Measurements from ENCODE around the gene PTPN4. TPM values are rescaled to one million over a fixed set of nuclear protein-coding genes. Genes with fewer than 3 reads are reported as not detected.
"Not testable (repeated sequence)": the region's sequence is repeated elsewhere in the genome, so short reads cannot be mapped to it uniquely, and the experiment has no call there.

The PTPN4 gene
- total RNA-seq, 2 donors from 2014 or later, result 12.2 to 21.1 TPM

- no peaks in the 10 kb centered on the region for H3K4me1 ChIP-seq
- H3K36me3 ChIP-seq (replicated peaks in 1 of 2; ENCODE audit: insufficient read depth in 1 of 2, low read depth in 2 of 2), result no peaks in the 10 kb centered on the region
- DNase-seq (no peak), ATAC-seq (no peak)
- no peak overlapping the region for H3K27ac ChIP-seq
- WGBS, 2 donors, result 87 to 91% methylated on average over 2 of the region's 2 CpGs
- no peaks in the 10 kb centered on the region for H3K27me3 ChIP-seq
- H3K9me3 ChIP-seq, result no peaks in the 10 kb centered on the region
- no peak for TF ChIP-seq CTCF (IDR thresholded peaks at IDR 0.05)
- no peak for TF ChIP-seq POLR2A (IDR thresholded peaks at IDR 0.05)
- intact Hi-C loops (cut with DNase I), result no loop called here
- H3K4me3 ChIP-seq, result no peak overlapping the region
Observed at GRCh38 chr2:119803101-119803500, 43.4 kb downstream of the PTPN4 start.

- H3K27ac ChIP-seq; H3K27me3 ChIP-seq; ATAC-seq; H3K9me3 ChIP-seq; H3K36me3 ChIP-seq (replicated peaks in 1 of 2; ENCODE audit: insufficient read depth in 1 of 2, low read depth in 2 of 2); intact Hi-C loops (cut with DNase I); DNase-seq; H3K4me1 ChIP-seq; H3K4me3 ChIP-seq: not testable (repeated sequence)
- 95 to 96% methylated on average over 6 of the region's 6 CpGs for WGBS, 2 donors
Observed at GRCh38 chr2:119804409-119804808, 44.7 kb downstream of the PTPN4 start.

GRCh38 chr2:119808516-119809147 is 48.9 kb downstream of the PTPN4 start:
- 62 to 72% methylated on average over 3 of the region's 3 CpGs for WGBS, 2 donors
- no peaks in the 10 kb centered on the region for H3K36me3 ChIP-seq (replicated peaks in 1 of 2; ENCODE audit: insufficient read depth in 1 of 2, low read depth in 2 of 2)
- H3K27me3 ChIP-seq, result no peaks in the 10 kb centered on the region
- no peak for ATAC-seq
- H3K4me1 ChIP-seq, result peaks cover 8% of the 10 kb centered on the region
- intact Hi-C loops (cut with DNase I), result no loop called here
- no peak for DNase-seq
- H3K27ac ChIP-seq, result no peak overlapping the region
- H3K9me3 ChIP-seq, result no peaks in the 10 kb centered on the region
- TF ChIP-seq CTCF (IDR thresholded peaks at IDR 0.05), result no peak
- TF ChIP-seq POLR2A (IDR thresholded peaks at IDR 0.05), result no peak
- no peak overlapping the region for H3K4me3 ChIP-seq

- intact Hi-C loops (cut with DNase I), result no loop called here
- Histone ChIP-seq H3K9me3 (no peaks in the 10 kb centered on the region), H3K36me3 (replicated peaks in 1 of 2; ENCODE audit: insufficient read depth in 1 of 2, low read depth in 2 of 2) (no peaks in the 10 kb centered on the region), H3K27me3 (no peaks in the 10 kb centered on the region), H3K4me3 (no peak overlapping the region), H3K4me1 (peaks cover 8% of the 10 kb centered on the region), H3K27ac (no peak overlapping the region)
- TF ChIP-seq POLR2A (IDR thresholded peaks at IDR 0.05), result no peak
- no peak for TF ChIP-seq CTCF (IDR thresholded peaks at IDR 0.05)
- peak in 1 of 4 donors; percentile 9 for DNase-seq
- ATAC-seq, result peak; percentile 45
- WGBS, 2 donors, result 57 to 70% methylated on average over 6 of the region's 6 CpGs
Observed at GRCh38 chr2:119809339-119810048, 49.8 kb downstream of the PTPN4 start.

GRCh38 chr2:119810049-119810630 is 50.4 kb downstream of the PTPN4 start:
- ATAC-seq (no peak), DNase-seq (no peak)
- Histone ChIP-seq H3K9me3 (no peaks in the 10 kb centered on the region), H3K4me1 (peaks cover 8% of the 10 kb centered on the region), H3K36me3 (replicated peaks in 1 of 2; ENCODE audit: insufficient read depth in 1 of 2, low read depth in 2 of 2) (no peaks in the 10 kb centered on the region), H3K4me3 (no peak overlapping the region), H3K27ac (no peak overlapping the region), H3K27me3 (no peaks in the 10 kb centered on the region)
- intact Hi-C loops (cut with DNase I), result no loop called here
- WGBS, 2 donors, result 10 to 14% methylated on average over 2 of the region's 2 CpGs
- TF ChIP-seq CTCF (IDR thresholded peaks at IDR 0.05), result no peak

Measured in body of pancreas (tissue), 4 donors.